HepG2 (cell line): ENCODE measurements around the gene RFPL4AL1. TPM values are rescaled to one million over a fixed set of nuclear protein-coding genes. Genes with fewer than 3 reads are reported as not detected.

Experiments used
- ATAC-seq: fragments of 200-7000 bp; cut with Tn5 transposase; 3 replicates; pipeline ENCODE4 v1.9.1; 2020; ENCODE audit warnings: mild to moderate bottlenecking, moderate library complexity
- BruUV-seq: library from RNA; stranded (reverse); fragments of 400-500 nt; replicated peaks from 2 replicates; lab custom pipeline; 2021; lab: Mats Ljungman, UMichigan
- CTCF ChIA-PET: fragments of 300-600 bp; formaldehyde crosslinking; extraction: SDS; loops from one replicate; lab custom pipeline; 2021; ENCODE audit warnings: low total read pairs, inconsistent platforms, low intra/inter-chr PET ratio; lab: Yijun Ruan, JAX
- POLR2A ChIA-PET: fragments of 350-600 bp; sonication (Branson Sonifier 250); formaldehyde crosslinking; loops from one replicate; lab custom pipeline; 2020; ENCODE audit warnings: antibody characterized with exemption, inconsistent platforms; lab: Yijun Ruan, JAX
- DNase-seq: peaks from one replicate; pipeline ENCODE4 v3.0.0-alpha.2; 2015; ENCODE audit warnings: low spot score
- FAIRE-seq: peaks from 3 replicates; lab custom pipeline; 2011; peaks lifted over from hg19 to GRCh38; lab: Jason Lieb, UNC
- H2AFZ ChIP-seq: one replicate; pipeline ENCODE4 v1.6.1; 2011; ENCODE audit warnings: low read length, inconsistent platforms
- H3K27ac ChIP-seq: fragments of 300-600 bp; 3 replicates; pipeline ENCODE4 v1.8.0; 2011; ENCODE audit warnings: mixed run types, mild to moderate bottlenecking, mixed read lengths, low read length, inconsistent platforms; ENCODE audit not compliant: insufficient read depth; ENCODE audit errors: extremely low read length
- H3K27me3 ChIP-seq, 2 experiments: fragments of 200-600 bp in 1 of 2; 2 replicates in 1 of 2; 3 replicates in 1 of 2; pipeline versions ENCODE4 v1.6.0 to v1.8.0; 2011; ENCODE audit warnings: low read length in 2 of 2, mild to moderate bottlenecking in 2 of 2, moderate library complexity in 2 of 2, inconsistent platforms in 1 of 2; ENCODE audit not compliant: insufficient read depth in 2 of 2, control insufficient read depth in 1 of 2
- H3K36me3 ChIP-seq, 2 experiments: fragments of 200-600 bp in 1 of 2; replicated peaks in 1 of 2; 2 replicates in 1 of 2; 3 replicates in 1 of 2; pipeline versions ENCODE4 v1.5.1 to v1.8.0; 2011; ENCODE audit warnings: low read length in 2 of 2, inconsistent platforms in 1 of 2; ENCODE audit not compliant: insufficient read depth in 2 of 2, control insufficient read depth in 1 of 2
- H3K4me1 ChIP-seq: 2 replicates; pipeline ENCODE4 v1.5.1; 2012; ENCODE audit warnings: low read length, inconsistent platforms; ENCODE audit not compliant: insufficient read depth
- H3K4me2 ChIP-seq: 2 replicates; pipeline ENCODE4 v1.6.0; 2011; ENCODE audit warnings: low read depth, low read length, inconsistent platforms
- H3K4me3 ChIP-seq, 3 experiments: fragments of 200-600 bp in 1 of 3; sonication (generic), shearing (Covaris generic) in 1 of 3; replicated peaks in 1 of 3; 2 replicates each; pipeline ENCODE4 v1.5.1; 2011 to 2016; ENCODE audit warnings: low read length in 3 of 3, inconsistent platforms in 2 of 3, low read depth in 2 of 3, mild to moderate bottlenecking in 2 of 3, control low read depth in 1 of 3, mixed read lengths in 1 of 3; ENCODE audit not compliant: insufficient read depth in 1 of 3
- H3K79me2 ChIP-seq: one replicate; pipeline ENCODE4 v1.6.1; 2011; ENCODE audit warnings: low read length, inconsistent platforms; ENCODE audit not compliant: insufficient read depth
- H3K9ac ChIP-seq: 2 replicates; pipeline ENCODE4 v1.6.0; 2011; ENCODE audit warnings: mild to moderate bottlenecking, low read depth, low read length, inconsistent platforms; ENCODE audit not compliant: insufficient read depth
- H3K9me3 ChIP-seq: 2 replicates; pipeline ENCODE4 v1.5.1; 2012; ENCODE audit warnings: mild to moderate bottlenecking, low read length
- H4K20me1 ChIP-seq: 2 replicates; pipeline ENCODE4 v1.6.0; 2011; ENCODE audit warnings: inconsistent platforms, mild to moderate bottlenecking, low read length, moderate library complexity; ENCODE audit not compliant: insufficient read depth
- ARID4A ChIP-seq: sonication (generic); formaldehyde crosslinking; IDR thresholded peaks from 2 replicates; pipeline ENCODE4 v1.5.0; 2020; ENCODE audit warnings: mild to moderate bottlenecking, missing genetic modification reagents, borderline replicate concordance
- CEBPZ ChIP-seq: IDR thresholded peaks from 2 replicates; pipeline ENCODE4 v1.6.1; 2012; ENCODE audit warnings: low read length, improper control_type of control experiment
- KMT2A ChIP-seq: sonication (generic); formaldehyde crosslinking; IDR thresholded peaks from 2 replicates; pipeline ENCODE4 v1.4.0; 2020; ENCODE audit warnings: missing genetic modification reagents
- SCMH1 ChIP-seq: sonication (generic); formaldehyde crosslinking; IDR thresholded peaks from 2 replicates; pipeline ENCODE4 v1.9.0; 2021; ENCODE audit warnings: missing genetic modification reagents, mild to moderate bottlenecking, borderline replicate concordance
- SMAD1 ChIP-seq: sonication (generic); formaldehyde crosslinking; IDR thresholded peaks from 2 replicates; pipeline ENCODE4 v1.4.0; 2020; ENCODE audit warnings: missing genetic modification reagents, low read depth, mild to moderate bottlenecking, borderline replicate concordance
- TFE3 ChIP-seq: IDR thresholded peaks from 2 replicates; pipeline ENCODE4 v1.6.1; 2016
- ZFP90 ChIP-seq: sonication (generic); formaldehyde crosslinking; IDR thresholded peaks from 2 replicates; pipeline ENCODE4 v1.8.0; 2022; ENCODE audit warnings: missing genetic modification reagents, mild to moderate bottlenecking, inconsistent platforms, borderline replicate concordance
- ZKSCAN8 ChIP-seq: IDR thresholded peaks from 2 replicates; pipeline ENCODE4 v1.6.1; 2016; ENCODE audit warnings: borderline replicate concordance, missing genetic modification reagents, missing compliant biosample characterization
- ZNF510 ChIP-seq: sonication (generic); formaldehyde crosslinking; IDR thresholded peaks from 2 replicates; pipeline ENCODE4 v1.4.0; 2020; ENCODE audit warnings: low read depth, mild to moderate bottlenecking, missing genetic modification reagents
- ZNF512 ChIP-seq: sonication (generic); formaldehyde crosslinking; IDR thresholded peaks from 2 replicates; pipeline ENCODE4 v1.4.0; 2020; ENCODE audit warnings: mild to moderate bottlenecking, missing genetic modification reagents
- ZNF564 ChIP-seq: sonication (generic); formaldehyde crosslinking; IDR thresholded peaks from 2 replicates; pipeline ENCODE4 v1.8.1; 2023; ENCODE audit warnings: mild to moderate bottlenecking, missing genetic modification reagents
- ZNF788 ChIP-seq: sonication (generic); formaldehyde crosslinking; IDR thresholded peaks from 2 replicates; pipeline ENCODE4 v1.5.0; 2020; ENCODE audit warnings: mild to moderate bottlenecking, missing genetic modification reagents, borderline replicate concordance
- WGBS: methylation state at CpG from one replicate; pipeline ENCODE4 v1.1.6; 2017; ENCODE audit warnings: low lambda C conversion rate; 5-methylcytosine and 5-hydroxymethylcytosine counted together
- in situ Hi-C: cut with HindIII; loops from 2 replicates; pipeline ENCODE4 v1.10.0; 2017; ENCODE audit warnings: low pct_unique_long_range_greater_than_20kb; ENCODE audit not compliant: extremely low pct_ligation_motif_present
- intact Hi-C: fragments of 100-400 bp; cut with micrococcal nuclease; formaldehyde crosslinking; loops from one replicate; pipeline ENCODE4 v1.10.0; 2022; ENCODE audit not compliant: unreplicated experiment
- polyA plus RNA-seq, 8 experiments: library from polyadenylated mRNA; depleted of rRNA in 3 of 8; stranded (reverse) in 7 of 8; unstranded in 1 of 8; fragments of >200 nt; fragmentation: Illumina TruSeq in 4 of 8; extraction: Trizol in 4 of 8; gene quantifications; 2 replicates each; pipeline versions ENCODE4 v1.2.1 to v1.2.3, GENCODE V29; 2011 to 2016; ENCODE audit warnings: low read depth in 4 of 8, missing spikeins in 1 of 8, mixed read lengths in 1 of 8; ENCODE audit not compliant: insufficient read depth in 1 of 8
- total RNA-seq, 5 experiments: library from RNA; depleted of rRNA; stranded (reverse); fragments of >200 nt; fragmentation: Illumina TruSeq; extraction: Trizol; gene quantifications; 2 replicates each; pipeline ENCODE4 v1.2.3, GENCODE V29; 2016; ENCODE audit warnings: low read depth in 1 of 5

Gene RFPL4AL1
- total and polyA plus RNA-seq, 2 of the 13 experiments (the other 11 are each of a cell fraction or from before 2014, with no cell fraction given) = not detected

GRCh38 chr19:55795021-55795420 is 26.1 kb downstream of the RFPL4AL1 start (continued):
- no peak for TF ChIP-seq ARID4A (CRISPR knock-in tag)
- TF ChIP-seq, all 625 proteins: peak for 0

GRCh38 chr19:55801416-55801815 is 32.5 kb downstream of the RFPL4AL1 start:
- WGBS = 21% methylated on average over 7 of the region's 7 CpGs
- H3K27me3 ChIP-seq = peaks cover 0 to 11% of the 10 kb centered on the region in 2 experiments; a peak in 1 of 5 replicates
- CTCF ChIA-PET = no interaction called here
- TF ChIP-seq ZNF510 (no peak), ZNF512 (no peak), ZNF564 (CRISPR knock-in tag) (no peak), ZFP90 (CRISPR knock-in tag) (no peak), ZKSCAN8 (CRISPR knock-in tag) (no peak), SMAD1 (CRISPR knock-in tag) (no peak), CEBPZ (no peak), SCMH1 (CRISPR knock-in tag) (no peak), TFE3 (no peak), ZNF788 (no peak), KMT2A (CRISPR knock-in tag) (no peak)

More at GRCh38 chr19:55801416-55801815, 32.5 kb downstream of the RFPL4AL1 start:
- Histone ChIP-seq H2AFZ (no peak overlapping the region), H3K9me3 (no peaks in the 10 kb centered on the region), H3K4me2 (no peak overlapping the region), H3K27ac (no peak overlapping the region), H3K4me1 (no peaks in the 10 kb centered on the region), H3K4me3 (no peak overlapping the region), H3K36me3 (no peaks in the 10 kb centered on the region), H3K79me2 (no peaks in the 10 kb centered on the region), H4K20me1 (no peaks in the 10 kb centered on the region), H3K9ac (no peak overlapping the region)
- ATAC-seq = no peak
- in situ Hi-C loops (no loop called here), intact Hi-C loops (no loop called here)
- no peak for DNase-seq
- no TSS peak for BruUV-seq
- POLR2A ChIA-PET = no interaction called here
- no peak for FAIRE-seq
